ENCODE measurements around the gene CNTN2. TPM values are rescaled to one million over a fixed set of nuclear protein-coding genes. Genes with fewer than 3 reads are reported as not detected.

CNTN2 gene
- total and polyA plus RNA-seq, 2 experiments from 2014 or later, result 1.3 to 2.2 TPM

- Mint-ChIP-seq H3K4me1 (no peaks in the 10 kb centered on the region), H3K27ac (no peak overlapping the region), H3K36me3 (ENCODE audit: low read depth) (peaks cover 39% of the 10 kb centered on the region), H3K9me3 (no peaks in the 10 kb centered on the region), H3K27me3 (ENCODE audit: insufficient read depth, low read depth, poor library complexity) (no peaks in the 10 kb centered on the region), H3K4me3 (no peak overlapping the region)
- ATAC-seq (no peak), DNase-seq (ENCODE audit: low spot score) (no peak)
- Histone ChIP-seq H2AFZ (no peak overlapping the region), H3K79me2 (replicated peaks; ENCODE audit: insufficient read depth) (peaks cover 17% of the 10 kb centered on the region; the same call in 1 of the 2 replicates), H3K4me2 (no peak overlapping the region), H3K4me1 (ENCODE audit: insufficient read depth) (no peaks in the 10 kb centered on the region), H3K36me3 (ENCODE audit: insufficient read depth) (peaks cover 39% of the 10 kb centered on the region), H4K20me1 (replicated peaks; ENCODE audit: insufficient read depth) (peaks cover 19% of the 10 kb centered on the region), H3K9me2 (ENCODE audit: insufficient read depth) (no peaks in the 10 kb centered on the region), H3K27me3 (ENCODE audit: insufficient read depth) (no peaks in the 10 kb centered on the region), H3K4me3 (no peak overlapping the region), H3F3A (replicated peaks; ENCODE audit: low read depth) (0 out of 2 replicates have a peak, but pooled peaks cover 6% of the 10 kb centered on the region), H3K27ac (ENCODE audit: low read depth) (no peak overlapping the region)
- no peak for TF ChIP-seq ZNF331 (CRISPR knock-in tag; IDR thresholded peaks at IDR 0.05; ENCODE audit: low read depth)
- no peak for TF ChIP-seq ZNF114 (CRISPR knock-in tag; IDR thresholded peaks at IDR 0.05)
- no peak for TF ChIP-seq POLR2AphosphoS5 (IDR thresholded peaks at IDR 0.05; ENCODE audit: low read depth)
- no peak for TF ChIP-seq CTCF (conservative IDR thresholded peaks at IDR 0.05; ENCODE audit: low read depth in 2 of 2)
- TF ChIP-seq JUNB (IDR thresholded peaks at IDR 0.05; ENCODE audit: unreplicated experiment), result no peak
Measured at GRCh38 chr1:205109711-205110110, 66.7 kb downstream of the CNTN2 start.

- H3K4me3 ChIP-seq, result no peak overlapping the region
- TF ChIP-seq POLR2AphosphoS5 (IDR thresholded peaks at IDR 0.05; ENCODE audit: low read depth) (no peak), EZH2 (IDR thresholded peaks at IDR 0.05; ENCODE audit: low read depth, unreplicated experiment) (no peak), REST (IDR thresholded peaks at IDR 0.05; ENCODE audit: unreplicated experiment) (no peak)
Measured at GRCh38 chr1:205111354-205111753, 68.3 kb downstream of the CNTN2 start.

More at GRCh38 chr1:205111354-205111753, 68.3 kb downstream of the CNTN2 start:
- H3K9me3 Mint-ChIP-seq, result no peaks in the 10 kb centered on the region
- no peak for ATAC-seq
- H2AFZ ChIP-seq, result no peak overlapping the region
- no peak for DNase-seq (ENCODE audit: low spot score)
- peaks cover 25% of the 10 kb centered on the region for H3K79me2 ChIP-seq (replicated peaks; ENCODE audit: insufficient read depth)
- no peaks in the 10 kb centered on the region for H3K27me3 ChIP-seq (ENCODE audit: insufficient read depth)
- H3K4me1 ChIP-seq (ENCODE audit: insufficient read depth), result no peaks in the 10 kb centered on the region
- H3K27ac ChIP-seq (ENCODE audit: low read depth), result no peak overlapping the region
- H3K4me1 Mint-ChIP-seq, result no peaks in the 10 kb centered on the region
- peaks cover 24% of the 10 kb centered on the region for H4K20me1 ChIP-seq (replicated peaks; ENCODE audit: insufficient read depth)
- H3F3A ChIP-seq (replicated peaks; ENCODE audit: low read depth), result 0 out of 2 replicates have a peak, but pooled peaks cover 6% of the 10 kb centered on the region
- peaks cover 24% of the 10 kb centered on the region for H3K36me3 Mint-ChIP-seq (ENCODE audit: low read depth)
- H3K4me2 ChIP-seq, result no peak overlapping the region
- H3K27ac Mint-ChIP-seq, result no peak overlapping the region
- no peaks in the 10 kb centered on the region for H3K27me3 Mint-ChIP-seq (ENCODE audit: insufficient read depth, low read depth, poor library complexity)
- no peaks in the 10 kb centered on the region for H3K9me2 ChIP-seq (ENCODE audit: insufficient read depth)
- no peak overlapping the region for H3K4me3 Mint-ChIP-seq
- peaks cover 31% of the 10 kb centered on the region for H3K36me3 ChIP-seq (ENCODE audit: insufficient read depth)

Measured in GM23338 (cell line).